B cell (primary cell): ENCODE data around the gene NAALADL1. TPM values are rescaled to one million over a fixed set of nuclear protein-coding genes. Genes with fewer than 3 reads are reported as not detected.

Source experiments
- ATAC-seq: fragments of 200-7000 bp; cut with Tn5 transposase; one replicate; pipeline ENCODE4 v1.10.0; 2021; ENCODE audit warnings: low read depth, mild to moderate bottlenecking, moderate number of reproducible peaks, moderate library complexity
- CTCF ChIA-PET: fragments of 350-600 bp; sonication (Branson Sonifier 250); formaldehyde crosslinking; loops from one replicate; lab custom pipeline; 2021; ENCODE audit warnings: antibody characterized with exemption, inconsistent platforms; lab: Charles Lee
- POLR2A ChIA-PET: fragments of 350-600 bp; sonication (Branson Sonifier 250); formaldehyde crosslinking; loops from one replicate; lab custom pipeline; 2021; ENCODE audit warnings: antibody characterized with exemption; lab: Charles Lee
- DNase-seq: peaks from one replicate; pipeline ENCODE4 v3.0.0; 2013
- H2AFZ ChIP-seq: 2 replicates; pipeline ENCODE4 v1.6.1; 2012; ENCODE audit warnings: mild to moderate bottlenecking, low read depth, low read length; ENCODE audit not compliant: insufficient read depth, poor library complexity, severe bottlenecking
- H3K27ac ChIP-seq, 2 donors: 1 replicate in 1 of 2; 2 replicates in 1 of 2; pipeline ENCODE4 v1.5.1; 2012 to 2013; ENCODE audit warnings: low read length in 2 of 2, mild to moderate bottlenecking in 2 of 2, moderate library complexity in 1 of 2
- H3K27me3 ChIP-seq, 4 experiments: fragments of 200-600 bp in 1 of 4; sonication (generic) in 1 of 4; replicated peaks in 1 of 4; 1 replicate in 2 of 4; 2 replicates in 2 of 4; pipeline versions ENCODE4 v1.6.1 to v1.7.0; 2013 to 2016; ENCODE audit warnings: low read length in 3 of 4, mild to moderate bottlenecking in 2 of 4, mixed read lengths in 1 of 4, moderate library complexity in 1 of 4; ENCODE audit not compliant: insufficient read depth in 4 of 4, control insufficient read depth in 3 of 4; ENCODE audit errors: control extremely low read depth in 1 of 4
- H3K36me3 ChIP-seq, 2 experiments: replicated peaks in 1 of 2; 1 replicate in 1 of 2; 2 replicates in 1 of 2; pipeline versions ENCODE4 v1.6.1 to v1.7.1; 2013; ENCODE audit warnings: low read length in 1 of 2; ENCODE audit not compliant: insufficient read depth in 2 of 2, control insufficient read depth in 1 of 2; ENCODE audit errors: control extremely low read depth in 1 of 2, extremely low read depth in 1 of 2
- H3K4me1 ChIP-seq, 2 donors: fragments of 200-600 bp in 1 of 2; sonication (generic) in 1 of 2; 1 replicate in 1 of 2; 2 replicates in 1 of 2; pipeline versions ENCODE4 v1.5.1 to v1.6.1; 2013 to 2017; ENCODE audit warnings: low read length in 2 of 2; ENCODE audit not compliant: control insufficient read depth in 2 of 2, insufficient read depth in 2 of 2
- H3K4me2 ChIP-seq: replicated peaks from 2 replicates; pipeline ENCODE3; 2012; ENCODE audit warnings: mild to moderate bottlenecking, low read depth, low read length; ENCODE audit not compliant: poor library complexity, severe bottlenecking
- H3K4me3 ChIP-seq, 5 experiments: fragments of 200-600 bp in 1 of 5; sonication (generic) in 1 of 5; 1 replicate in 3 of 5; 2 replicates in 2 of 5; pipeline versions ENCODE4 v1.5.1 to v1.7.0; 2011 to 2016; ENCODE audit warnings: low read length in 4 of 5, mild to moderate bottlenecking in 4 of 5, low read depth in 2 of 5, control low read depth in 1 of 5, moderate library complexity in 1 of 5; ENCODE audit not compliant: insufficient read depth in 1 of 5; ENCODE audit errors: control extremely low read depth in 1 of 5, extremely low read depth in 1 of 5
- H3K79me2 ChIP-seq: fragments of 200-600 bp; sonication (generic); one replicate; pipeline ENCODE4 v1.6.0; 2016; ENCODE audit warnings: low read length; ENCODE audit not compliant: control insufficient read depth, insufficient read depth
- H3K9ac ChIP-seq: fragments of 200-600 bp; sonication (generic); 2 replicates; pipeline ENCODE4 v1.6.1; 2017; ENCODE audit warnings: mild to moderate bottlenecking, low read length, moderate library complexity
- H3K9me3 ChIP-seq, 3 donors: one replicate each; pipeline versions ENCODE4 v1.6.1 to v1.7.1; 2013; ENCODE audit warnings: low read length in 2 of 3; ENCODE audit not compliant: control insufficient read depth in 2 of 3, insufficient read depth in 1 of 3; ENCODE audit errors: control extremely low read depth in 1 of 3
- H4K20me1 ChIP-seq: 2 replicates; pipeline ENCODE4 v1.6.0; 2012; ENCODE audit warnings: mild to moderate bottlenecking, low read length; ENCODE audit not compliant: insufficient read depth, control insufficient read depth, poor library complexity, severe bottlenecking
- H3K27ac Mint-ChIP-seq: one replicate; pipeline ENCODE4 v1.8.0; 2021; ENCODE audit warnings: mixed read lengths
- H3K27me3 Mint-ChIP-seq: one replicate; pipeline ENCODE4 v1.8.0; 2021; ENCODE audit warnings: mixed read lengths
- H3K4me1 Mint-ChIP-seq: one replicate; pipeline ENCODE4 v1.8.0; 2021; ENCODE audit warnings: mixed read lengths
- H3K4me3 Mint-ChIP-seq: one replicate; pipeline ENCODE4 v1.8.0; 2021; ENCODE audit warnings: mixed read lengths
- H3K9me3 Mint-ChIP-seq: one replicate; pipeline ENCODE4 v1.8.0; 2022; ENCODE audit warnings: mixed read lengths; ENCODE audit not compliant: insufficient read depth
- CTCF ChIP-seq: fragments of 200-600 bp; IDR thresholded peaks from one replicate; pipeline ENCODE4 v1.8.0; 2022; ENCODE audit warnings: antibody characterized with exemption, mild to moderate bottlenecking
- EZH2 ChIP-seq: IDR thresholded peaks from 2 replicates; pipeline ENCODE4 v1.6.1; 2012; ENCODE audit warnings: borderline replicate concordance, low read depth, mild to moderate bottlenecking, moderate library complexity, low read length; ENCODE audit not compliant: insufficient read depth, poor library complexity, severe bottlenecking
- WGBS: methylation state at CpG from one replicate; pipeline ENCODE4 v1.1.5; 2013; ENCODE audit warnings: missing lambda C conversion rate; ENCODE audit not compliant: insufficient coverage; 5-methylcytosine and 5-hydroxymethylcytosine counted together
- intact Hi-C: fragments of 100-400 bp; cut with micrococcal nuclease; formaldehyde crosslinking; loops from one replicate; pipeline ENCODE4 v1.10.0; 2022
- polyA plus RNA-seq: library from polyadenylated mRNA; depleted of rRNA; stranded (reverse); fragments of >200 nt; gene quantifications from 2 replicates; pipeline ENCODE4 v1.2.3, GENCODE V29; 2012
- total RNA-seq, 2 donors: library from RNA; stranded (reverse); fragments of 120-200 nt in 1 of 2; gene quantifications; 1 replicate in 1 of 2; 2 replicates in 1 of 2; pipeline versions ENCODE4 v1.2.3 to v1.2.4, GENCODE V29; 2013 to 2022

Gene NAALADL1
- total and polyA plus RNA-seq, 2 donors (not counting 1 experiment from before 2014, with no cell fraction given) = 23.0 to 40.2 TPM

DNA sequence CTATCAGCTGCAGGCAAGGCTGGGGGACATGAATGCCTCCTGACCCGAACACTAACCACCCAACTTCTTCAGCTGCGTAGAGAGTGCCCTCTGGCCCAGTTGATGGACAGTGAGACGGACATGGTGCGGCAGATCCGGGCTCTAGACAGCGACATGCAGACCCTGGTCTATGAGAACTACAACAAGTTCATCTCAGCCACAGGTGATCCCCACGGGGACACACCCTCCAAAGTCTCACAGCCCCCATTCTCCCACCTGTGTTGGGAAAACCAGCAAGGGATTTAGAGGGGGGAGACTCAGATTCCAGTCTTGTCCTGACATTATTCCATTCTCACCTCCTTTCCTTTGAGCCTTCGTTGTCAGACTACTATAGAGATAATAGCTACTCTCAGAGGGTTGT, 38.6 kb upstream of the NAALADL1 start:
- Histone ChIP-seq H3K4me1 (peaks cover 10 to 16% of the 10 kb centered on the region in 2 donors), H3K4me3 (peak overlapping the region; percentile 21 to 90 (median 73)), H3K79me2 (peaks cover 36% of the 10 kb centered on the region), H3K27ac (peak overlapping the region; percentile 42 to 81), H2AFZ (peak overlapping the region; percentile 88), H3K27me3 (no peaks in the 10 kb centered on the region), H3K9ac (peak overlapping the region; percentile 90), H3K36me3 (peaks cover 0 to 23% of the 10 kb centered on the region in 2 experiments), H3K9me3 (peaks cover 0 to 6% (median 0%) of the 10 kb centered on the region in 3 donors), H4K20me1 (peaks cover 18% of the 10 kb centered on the region), H3K4me2 (peak overlapping the region; percentile 92)
- WGBS = 73% methylated on average over 5 of the region's 8 CpGs
- intact Hi-C loops = loop anchor here (1.0 kb wide), 5 partner anchors 13 to 84 kb away; partner anchors contain the start of genes CDCA5, SNX15, ZFPL1 and ZNHIT2
- H3K4me3 Mint-ChIP-seq = peak overlapping the region; percentile 96
- no peaks in the 10 kb centered on the region for H3K9me3 Mint-ChIP-seq
- DNase-seq = no peak
- peaks cover 24% of the 10 kb centered on the region for H3K4me1 Mint-ChIP-seq
- peak overlapping the region; percentile 97 for H3K27ac Mint-ChIP-seq
- no peaks in the 10 kb centered on the region for H3K27me3 Mint-ChIP-seq
- CTCF ChIA-PET = interaction anchor here (0.8 to 10.2 kb wide), 3 partner anchors 11 to 21 kb away, joined by 3 to 96 read pairs (median 20); partner anchors contain the start of genes TM7SF2 and ZNHIT2
- POLR2A ChIA-PET = interaction anchor here (0.6 to 4.0 kb wide), 9 partner anchors 14 to 325 kb away, joined by 3 to 26 read pairs (median 5); partner anchors contain the start of genes ARL2, CAPN1, FAU and MRPL49
- TF ChIP-seq EZH2 (no peak), CTCF (no peak)
- no peak for ATAC-seq
